Left lung (tissue), 10 donors: ENCODE measurements around the gene FZR1. TPM values are rescaled to one million over a fixed set of nuclear protein-coding genes. Genes with fewer than 3 reads are reported as not detected.
"Not testable (repeated sequence)": the region's sequence is repeated elsewhere in the genome, so short reads cannot be mapped to it uniquely, and the experiment has no call there.

Experiments used
- ATAC-seq: fragments of 200-7000 bp; cut with Tn5 transposase; one replicate; pipeline ENCODE4 v1.9.1; 2020; ENCODE audit warnings: moderate library complexity
- DNase-seq, 4 donors: peaks; one replicate each; pipeline ENCODE4 v3.0.0-alpha.2; 2013 to 2020
- H3K27ac ChIP-seq, 2 donors: fragments of 200-600 bp; sonication (generic) in 1 of 2; one replicate each; pipeline versions ENCODE4 v1.5.0 to v1.8.0; 2020 to 2021
- H3K27me3 ChIP-seq, 2 donors: fragments of 200-600 bp; sonication (generic) in 1 of 2; one replicate each; pipeline versions ENCODE4 v1.5.0 to v1.8.0; 2020 to 2021
- H3K36me3 ChIP-seq, 2 donors: fragments of 200-600 bp; sonication (generic) in 1 of 2; one replicate each; pipeline versions ENCODE4 v1.5.0 to v1.8.0; 2020 to 2021
- H3K4me1 ChIP-seq, 2 donors: fragments of 200-600 bp; one replicate each; pipeline ENCODE4 v1.8.0; 2021
- H3K4me3 ChIP-seq, 2 donors: fragments of 200-600 bp; sonication (generic) in 1 of 2; one replicate each; pipeline versions ENCODE4 v1.5.0 to v1.8.0; 2020 to 2021; ENCODE audit warnings: mild to moderate bottlenecking in 1 of 2
- H3K9me3 ChIP-seq, 2 donors: fragments of 200-600 bp; sonication (generic) in 1 of 2; one replicate each; pipeline versions ENCODE4 v1.5.0 to v1.8.0; 2020 to 2021
- CTCF ChIP-seq, 2 donors: fragments of 200-600 bp; sonication (generic) in 1 of 2; IDR thresholded peaks; one replicate each; pipeline versions ENCODE4 v1.5.0 to v1.8.0; 2021; ENCODE audit warnings: antibody characterized with exemption in 2 of 2
- intact Hi-C, 2 donors: fragments of 100-400 bp; cut with DNase I; formaldehyde crosslinking; loops; one replicate each; pipeline versions ENCODE4 v1.11.2 to v1.14.2; 2022
- polyA plus RNA-seq, 6 donors: library from polyadenylated mRNA; unstranded; fragments of 120-200 nt; gene quantifications; one replicate each; pipeline ENCODE4 v1.2.1, GENCODE V29; 2013; ENCODE audit not compliant: insufficient read length in 6 of 6
- total RNA-seq, 2 donors: library from RNA; stranded (reverse); fragmentation: NEBNext Ultra II Directional; extraction: Animal tissue kit (Norgen Biotek cat#: 25700); gene quantifications; one replicate each; pipeline ENCODE4 v1.2.1, GENCODE V29; 2021
- donor health status: DM: no; HTN: yes; CAD: no.
- donor health status: DM: no; HTN: no; CAD: no.

The FZR1 gene
- total and polyA plus RNA-seq, 8 donors, result 33.4 to 56.6 (median 47.3) TPM

GRCh38 chr19:3526507-3527237, 20.6 kb downstream of the FZR1 start:
- Histone ChIP-seq H3K9me3 (no peaks in the 10 kb centered on the region), H3K27me3 (no peaks in the 10 kb centered on the region), H3K36me3 (peaks cover 0 to 78% of the 10 kb centered on the region in 2 donors), H3K4me1 (no peaks in the 10 kb centered on the region), H3K4me3 (no peak overlapping the region), H3K27ac (no peak overlapping the region)
- TF ChIP-seq CTCF (IDR thresholded peaks at IDR 0.05), result no peak
- ATAC-seq (no peak), DNase-seq (no peak)
- intact Hi-C loops, result no loop called here

- Histone ChIP-seq H3K27ac (no peak overlapping the region), H3K9me3 (no peaks in the 10 kb centered on the region), H3K4me3 (no peak overlapping the region), H3K36me3 (peaks cover 0 to 78% of the 10 kb centered on the region in 2 donors), H3K4me1 (no peaks in the 10 kb centered on the region), H3K27me3 (no peaks in the 10 kb centered on the region)
- intact Hi-C loops, result no loop called here
- ATAC-seq, result no peak
- DNase-seq, result no peak
- no peak for TF ChIP-seq CTCF (IDR thresholded peaks at IDR 0.05)
Measured at GRCh38 chr19:3527238-3527910, 21.3 kb downstream of the FZR1 start.

GRCh38 chr19:3528080-3528479, 22.0 kb downstream of the FZR1 start:
- intact Hi-C loops, result no loop called here
- Histone ChIP-seq H3K36me3 (peaks cover 0 to 79% of the 10 kb centered on the region in 2 donors), H3K9me3 (no peaks in the 10 kb centered on the region), H3K27me3 (no peaks in the 10 kb centered on the region), H3K4me1 (no peaks in the 10 kb centered on the region), H3K4me3 (no peak overlapping the region), H3K27ac (no peak overlapping the region)
- no peak for ATAC-seq
- DNase-seq, result no peak
- TF ChIP-seq CTCF (IDR thresholded peaks at IDR 0.05), result no peak

- ATAC-seq, result no peak
- no peak for DNase-seq
- intact Hi-C loops, result no loop called here
- H3K9me3 ChIP-seq, result no peaks in the 10 kb centered on the region
- H3K27ac ChIP-seq, result no peak overlapping the region
- H3K4me1 ChIP-seq, result no peaks in the 10 kb centered on the region
- no peaks in the 10 kb centered on the region for H3K27me3 ChIP-seq
- no peak for TF ChIP-seq CTCF (IDR thresholded peaks at IDR 0.05)
- H3K36me3 ChIP-seq, result peaks cover 0 to 79% of the 10 kb centered on the region in 2 donors
- H3K4me3 ChIP-seq, result no peak overlapping the region
Measured at GRCh38 chr19:3528539-3529211, 22.6 kb downstream of the FZR1 start.

- DNase-seq, H3K27ac ChIP-seq, ATAC-seq, H3K4me1 ChIP-seq, H3K27me3 ChIP-seq, H3K4me3 ChIP-seq, intact Hi-C loops, H3K9me3 ChIP-seq: not testable (repeated sequence)
- H3K36me3 ChIP-seq, result peaks cover 0 to 79% of the 10 kb centered on the region in 2 donors
Measured at GRCh38 chr19:3529299-3529698, 23.2 kb downstream of the FZR1 start.
